Right lobe of liver (tissue), 4 donors: ENCODE results near the gene PIEZO2.

Experiments used
- POLR2A ChIP-seq: fragments of 450-650 bp; IDR thresholded peaks from one replicate; pipeline ENCODE4 v1.6.1; 2017; ENCODE audit warnings: antibody characterized with exemption, mild to moderate bottlenecking
- TF ChIP-seq, protein P1 (sequence below), 4 donors: fragments of 200-600 bp in 3 of 4; fragments of 450-650 bp in 1 of 4; IDR thresholded peaks; one replicate each; pipeline versions ENCODE4 v1.5.1 to v1.8.0; 2016 to 2022; ENCODE audit warnings: antibody characterized with exemption in 4 of 4, mild to moderate bottlenecking in 2 of 4
- donor health status: DM: no; HTN: no; CAD: no.
- donor health status: DM: no; HTN: no; CAD: no.
- donor health status: DM: no; HTN: yes; CAD: no.

GRCh38 chr18:10690035-10690329 lies 459.4 kb downstream of the PIEZO2 start:
- TF ChIP-seq POLR2A, result no peak
- TF ChIP-seq, protein P1, sequence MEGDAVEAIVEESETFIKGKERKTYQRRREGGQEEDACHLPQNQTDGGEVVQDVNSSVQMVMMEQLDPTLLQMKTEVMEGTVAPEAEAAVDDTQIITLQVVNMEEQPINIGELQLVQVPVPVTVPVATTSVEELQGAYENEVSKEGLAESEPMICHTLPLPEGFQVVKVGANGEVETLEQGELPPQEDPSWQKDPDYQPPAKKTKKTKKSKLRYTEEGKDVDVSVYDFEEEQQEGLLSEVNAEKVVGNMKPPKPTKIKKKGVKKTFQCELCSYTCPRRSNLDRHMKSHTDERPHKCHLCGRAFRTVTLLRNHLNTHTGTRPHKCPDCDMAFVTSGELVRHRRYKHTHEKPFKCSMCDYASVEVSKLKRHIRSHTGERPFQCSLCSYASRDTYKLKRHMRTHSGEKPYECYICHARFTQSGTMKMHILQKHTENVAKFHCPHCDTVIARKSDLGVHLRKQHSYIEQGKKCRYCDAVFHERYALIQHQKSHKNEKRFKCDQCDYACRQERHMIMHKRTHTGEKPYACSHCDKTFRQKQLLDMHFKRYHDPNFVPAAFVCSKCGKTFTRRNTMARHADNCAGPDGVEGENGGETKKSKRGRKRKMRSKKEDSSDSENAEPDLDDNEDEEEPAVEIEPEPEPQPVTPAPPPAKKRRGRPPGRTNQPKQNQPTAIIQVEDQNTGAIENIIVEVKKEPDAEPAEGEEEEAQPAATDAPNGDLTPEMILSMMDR (IDR thresholded peaks at IDR 0.05), result no peak
